SKM-1 (cell line): Measurements from ENCODE around the gene HTR2B.
"Not testable (repeated sequence)": the region's sequence is repeated elsewhere in the genome, so short reads cannot be mapped to it uniquely, and the experiment has no call there.

Experiments
- DNase-seq: peaks from one replicate; lab custom pipeline; 2025; ENCODE audit not compliant: unreplicated experiment; lab: John Stamatoyannopoulos, UW

HTR2B gene

GRCh38 chr2:231094736-231095346, 30.0 kb downstream of the HTR2B start:
- DNase-seq: no peak

- DNase-seq: no peak
These were observed 30.9 kb downstream of the HTR2B start for GRCh38 chr2:231093933-231094332.

GRCh38 chr2:231088754-231089153, 36.1 kb downstream of the HTR2B start:
- no peak for DNase-seq

DNA sequence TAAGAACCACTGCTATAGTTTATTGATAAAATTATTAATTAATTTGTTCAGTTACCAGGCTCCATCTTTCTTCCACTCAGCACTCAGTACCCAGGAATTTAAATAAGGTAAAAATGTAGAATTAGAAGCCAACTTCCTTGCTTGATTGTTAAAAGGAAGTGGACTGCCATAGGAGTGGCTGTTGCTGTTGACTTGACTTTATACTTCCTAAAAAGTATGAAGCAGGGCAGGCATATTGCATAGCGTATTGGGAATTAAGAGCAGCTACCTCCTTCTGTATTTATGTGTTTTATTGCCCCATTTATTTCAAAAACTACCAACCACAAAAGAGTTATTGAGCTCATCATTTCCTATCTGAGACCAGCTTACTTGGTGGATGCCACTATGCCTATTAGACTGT, 40.3 kb downstream of the HTR2B start:
- no peak for DNase-seq

DNA sequence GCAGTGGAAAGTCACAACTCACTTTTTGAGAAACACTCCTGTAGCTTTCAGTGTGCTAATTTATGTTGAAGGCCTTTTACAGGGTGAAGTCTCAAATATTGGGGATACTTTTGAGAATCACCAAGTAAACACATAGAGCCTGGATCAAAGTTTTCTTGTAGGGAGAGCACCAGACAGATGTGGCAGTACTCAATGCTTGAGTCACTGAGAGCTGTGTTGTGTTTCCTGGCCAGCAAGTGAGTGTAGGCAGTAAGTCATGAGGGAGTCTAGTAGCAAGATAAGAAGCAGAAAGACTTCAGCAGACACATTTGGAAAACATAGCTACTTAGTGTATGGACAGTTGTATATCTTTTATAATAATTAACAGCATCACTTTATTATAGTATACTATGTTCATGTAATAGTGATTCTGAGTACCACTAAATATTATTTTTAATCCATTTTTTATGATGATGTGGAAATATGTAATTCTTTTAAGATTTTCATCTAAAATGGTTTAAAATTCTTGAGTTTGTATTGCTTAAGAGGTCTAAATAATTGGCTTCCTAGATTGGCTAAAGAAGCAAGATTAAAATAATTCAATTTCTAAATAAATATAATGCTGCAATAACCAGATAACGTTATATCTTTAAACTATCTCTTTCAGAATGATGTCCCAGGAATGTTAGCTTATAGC, 55.3 kb downstream of the HTR2B start:
- no peak for DNase-seq

DNA sequence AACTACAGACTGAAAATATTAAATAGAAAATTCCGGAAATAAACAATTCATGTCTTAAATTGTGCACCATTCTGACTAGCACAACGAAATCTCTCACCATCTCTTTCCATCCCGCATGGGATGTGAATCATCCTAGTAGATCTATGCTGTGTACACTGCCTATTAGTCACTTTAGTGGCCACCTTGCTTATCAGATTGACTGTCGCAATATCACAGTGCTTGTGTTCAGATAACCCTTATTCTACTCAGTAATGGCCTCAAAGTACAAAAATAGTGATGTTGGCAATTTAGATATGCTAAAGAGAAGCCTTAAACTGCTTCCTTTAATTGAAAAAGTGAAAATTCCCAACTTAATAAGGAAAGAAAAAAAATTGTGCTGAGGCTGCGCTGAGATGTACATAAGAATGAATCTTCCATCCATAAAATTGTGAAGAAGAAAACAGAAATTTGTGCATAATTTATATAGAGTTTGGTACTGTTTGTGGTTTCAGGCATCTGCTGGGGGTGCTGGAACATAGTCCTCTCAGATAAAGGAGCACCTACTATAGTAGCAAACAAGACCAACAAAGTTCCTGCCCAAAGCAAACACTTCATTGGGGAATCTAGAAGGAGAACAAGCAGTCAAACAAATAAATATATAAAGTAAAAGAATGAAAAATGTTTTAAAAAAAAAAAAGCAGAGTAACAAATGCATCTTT, 56.2 kb downstream of the HTR2B start:
- DNase-seq: no peak

GRCh38 chr2:231067531-231067930, 57.3 kb downstream of the HTR2B start:
- not testable (repeated sequence) for DNase-seq

GRCh38 chr2:231065966-231066365, 58.9 kb downstream of the HTR2B start:
- DNase-seq: no peak

DNA sequence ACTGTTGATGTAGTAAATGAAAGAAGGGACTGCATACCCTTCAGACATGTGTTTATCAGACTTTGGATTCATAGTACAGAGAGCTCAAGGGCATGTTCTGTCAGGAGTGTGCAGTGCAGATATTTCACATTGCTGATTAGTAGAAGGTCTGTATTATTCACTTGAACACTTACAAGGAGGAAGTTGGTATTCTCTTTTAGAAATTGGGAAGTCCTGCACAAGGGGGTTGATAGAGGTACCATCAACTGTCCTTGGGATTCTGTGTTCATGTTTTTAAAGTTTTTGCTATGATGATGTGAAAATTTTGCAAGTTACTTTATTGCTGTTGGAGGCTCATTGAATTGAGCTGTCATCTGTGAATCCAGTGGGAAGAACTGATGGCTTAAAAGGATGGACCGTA, 61.5 kb downstream of the HTR2B start:
- no peak for DNase-seq

- no peak for DNase-seq
These were observed 62.1 kb downstream of the HTR2B start for GRCh38 chr2:231062776-231063175.

- no peak for DNase-seq
These were observed 65.1 kb downstream of the HTR2B start for GRCh38 chr2:231059756-231060155.

- DNase-seq: no peak
These were observed 65.9 kb downstream of the HTR2B start for GRCh38 chr2:231058761-231059550.
